ENCODE measurements around the gene MLYCD.

Gene MLYCD

GRCh38 chr16:83917152-83918120 is 18.5 kb downstream of the MLYCD start:
- TF ChIP-seq CTCF (IDR thresholded peaks at IDR 0.05; ENCODE audit: control extremely low read depth, extremely low read depth, low read depth, missing control alignments) = no peak
- ChIA-PET POLR2A (no interaction called here), CTCF (no interaction called here)
- no peak for DNase-seq (ENCODE audit: extremely low spot score)

GRCh38 chr16:83920894-83921491 is 22.1 kb downstream of the MLYCD start:
- TF ChIP-seq CTCF (IDR thresholded peaks at IDR 0.05; ENCODE audit: control extremely low read depth, extremely low read depth, low read depth, missing control alignments) = no peak
- POLR2A ChIA-PET = no interaction called here
- DNase-seq (ENCODE audit: extremely low spot score) = no peak
- CTCF ChIA-PET = no interaction called here

GRCh38 chr16:83923581-83924365 is 24.9 kb downstream of the MLYCD start:
- ChIA-PET POLR2A (no interaction called here), CTCF (interaction anchor here (6.4 kb wide), 1 partner anchor 11 kb away, joined by 45 read pairs; no protein-coding TSS in a partner anchor)
- no peak for DNase-seq (ENCODE audit: extremely low spot score)
- TF ChIP-seq CTCF (IDR thresholded peaks at IDR 0.05; ENCODE audit: control extremely low read depth, extremely low read depth, low read depth, missing control alignments) = no peak

- CTCF ChIA-PET = interaction anchor here (1.1 to 6.4 kb wide), 3 partner anchors 12 to 262 kb away, joined by 3 to 45 read pairs (median 4); partner anchors contain the start of gene TAF1C
- POLR2A ChIA-PET = no interaction called here
- no peak for TF ChIP-seq CTCF (IDR thresholded peaks at IDR 0.05; ENCODE audit: control extremely low read depth, extremely low read depth, low read depth, missing control alignments)
- DNase-seq (ENCODE audit: extremely low spot score) = no peak
These were observed 25.8 kb downstream of the MLYCD start for GRCh38 chr16:83924686-83925085.

- ChIA-PET CTCF (interaction anchor here (0.8 to 6.4 kb wide), 9 partner anchors 10 to 262 kb away, joined by 3 to 45 read pairs (median 4); partner anchors contain the start of gene TAF1C), POLR2A (no interaction called here)
- DNase-seq (ENCODE audit: extremely low spot score) = no peak
- TF ChIP-seq CTCF (IDR thresholded peaks at IDR 0.05; ENCODE audit: control extremely low read depth, extremely low read depth, low read depth, missing control alignments) = no peak
These were observed 26.4 kb downstream of the MLYCD start for GRCh38 chr16:83925095-83925905.

Measured in GM10248 (cell line).